ENCODE measurements around the gene SSTR5. TPM values are rescaled to one million over a fixed set of nuclear protein-coding genes. Genes with fewer than 3 reads are reported as not detected.

The SSTR5 gene
- total RNA-seq, 2 experiments from 2014 or later: not detected

DNA sequence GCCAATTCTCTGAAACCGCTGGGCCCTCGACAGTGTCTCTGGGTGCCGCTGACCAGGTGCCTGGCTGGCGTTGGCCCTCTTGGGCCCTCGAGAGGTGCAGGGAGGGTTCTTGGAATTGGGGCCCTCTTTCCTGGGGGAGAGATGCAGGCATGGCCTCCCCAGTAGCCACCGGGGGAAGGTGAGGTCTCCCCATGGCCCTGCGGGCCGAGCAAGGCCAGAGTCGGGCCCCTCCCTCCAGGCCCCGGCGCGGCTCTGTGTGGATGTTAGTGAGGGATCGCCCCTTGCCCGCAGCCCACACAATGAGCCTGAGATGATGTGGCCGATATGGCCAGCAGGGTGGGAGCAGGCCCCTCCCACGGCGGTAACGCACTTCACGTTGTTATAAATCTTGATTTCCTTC, 46.6 kb downstream of the SSTR5 start:
- ChIA-PET CTCF (no interaction called here), POLR2A (no interaction called here)
- H3K4me3 Mint-ChIP-seq: no peak overlapping the region
- no peaks in the 10 kb centered on the region for H3K4me1 Mint-ChIP-seq
- H3K9me3 Mint-ChIP-seq (ENCODE audit: low read depth): no peaks in the 10 kb centered on the region
- no peaks in the 10 kb centered on the region for H3K27me3 Mint-ChIP-seq
- intact Hi-C loops (cut with DNase I, micrococcal nuclease): no loop called here
- ATAC-seq (no peak), DNase-seq (no peak)
- H3K27ac Mint-ChIP-seq: no peak overlapping the region
- H3K36me3 Mint-ChIP-seq (ENCODE audit: low read depth): no peaks in the 10 kb centered on the region

DNA sequence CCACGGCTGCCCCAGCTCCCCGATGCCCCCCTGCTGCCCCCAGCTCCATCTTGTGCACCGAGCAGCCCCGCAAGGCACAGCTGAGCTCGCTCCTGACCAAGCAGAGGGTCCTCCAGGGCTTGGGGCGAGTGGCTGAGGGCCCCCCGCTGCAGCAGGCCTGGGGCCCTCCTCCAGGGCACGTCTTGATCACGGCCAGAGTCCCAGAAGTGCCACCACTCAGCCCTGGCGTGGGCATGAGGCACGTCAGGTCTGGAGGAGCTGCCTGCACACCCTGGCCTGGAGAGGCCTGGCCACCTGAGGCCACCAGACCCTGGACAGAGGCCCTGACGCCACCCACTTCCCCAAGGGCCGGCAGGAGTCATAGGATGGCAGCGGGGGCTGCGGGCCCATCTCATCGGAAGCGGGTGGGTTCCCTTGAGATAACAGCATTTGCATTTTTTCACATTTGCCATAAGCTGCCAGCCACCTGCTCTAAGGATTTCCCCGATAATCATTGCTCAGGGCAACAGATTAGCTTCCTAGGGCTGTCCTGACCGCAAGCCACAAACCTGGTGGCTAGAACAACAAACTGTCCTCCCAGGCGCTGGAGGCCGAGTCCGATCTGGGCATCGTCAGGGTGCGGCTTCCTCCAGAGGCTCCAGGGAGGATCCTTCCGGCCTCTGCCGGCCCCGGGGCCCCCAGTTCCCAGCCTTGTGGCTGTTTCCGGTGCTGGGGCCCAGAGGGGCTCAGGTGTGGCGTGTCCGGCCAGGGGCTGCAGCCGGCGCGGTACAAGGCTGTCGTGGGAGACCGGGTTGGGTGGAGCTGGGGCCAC, 47.4 kb downstream of the SSTR5 start:
- no peaks in the 10 kb centered on the region for H3K4me1 Mint-ChIP-seq
- ChIA-PET POLR2A (no interaction called here), CTCF (no interaction called here)
- intact Hi-C loops (cut with DNase I, micrococcal nuclease): no loop called here
- H3K27me3 Mint-ChIP-seq: no peaks in the 10 kb centered on the region
- DNase-seq (no peak), ATAC-seq (no peak)
- H3K4me3 Mint-ChIP-seq: no peak overlapping the region
- no peaks in the 10 kb centered on the region for H3K36me3 Mint-ChIP-seq (ENCODE audit: low read depth)
- no peak overlapping the region for H3K27ac Mint-ChIP-seq
- no peaks in the 10 kb centered on the region for H3K9me3 Mint-ChIP-seq (ENCODE audit: low read depth)

DNA sequence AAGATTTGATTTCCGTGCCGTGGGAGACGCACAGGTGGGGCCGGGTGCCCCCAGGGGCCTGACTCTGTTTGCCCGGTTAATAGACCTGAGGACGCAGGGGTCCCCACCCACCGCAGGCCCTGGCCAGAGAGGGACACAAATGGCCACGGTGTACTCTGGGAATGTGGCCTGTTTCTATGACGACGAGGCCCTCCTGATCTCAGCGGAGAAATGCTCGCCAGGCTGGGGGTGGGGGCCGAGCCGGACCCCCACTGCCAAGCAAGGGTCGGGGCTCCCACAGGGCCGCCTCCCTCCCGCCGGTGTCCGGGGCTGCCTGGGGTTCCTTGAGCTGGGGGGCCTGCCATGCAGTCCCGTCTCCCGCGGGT, 48.0 kb downstream of the SSTR5 start:
- no peak for ATAC-seq
- ChIA-PET POLR2A (no interaction called here), CTCF (no interaction called here)
- no peaks in the 10 kb centered on the region for H3K36me3 Mint-ChIP-seq (ENCODE audit: low read depth)
- no peaks in the 10 kb centered on the region for H3K9me3 Mint-ChIP-seq (ENCODE audit: low read depth)
- H3K4me1 Mint-ChIP-seq: no peaks in the 10 kb centered on the region
- no peak overlapping the region for H3K27ac Mint-ChIP-seq
- intact Hi-C loops (cut with DNase I, micrococcal nuclease): no loop called here
- H3K4me3 Mint-ChIP-seq: no peak overlapping the region
- no peak for DNase-seq
- H3K27me3 Mint-ChIP-seq: no peaks in the 10 kb centered on the region

DNA sequence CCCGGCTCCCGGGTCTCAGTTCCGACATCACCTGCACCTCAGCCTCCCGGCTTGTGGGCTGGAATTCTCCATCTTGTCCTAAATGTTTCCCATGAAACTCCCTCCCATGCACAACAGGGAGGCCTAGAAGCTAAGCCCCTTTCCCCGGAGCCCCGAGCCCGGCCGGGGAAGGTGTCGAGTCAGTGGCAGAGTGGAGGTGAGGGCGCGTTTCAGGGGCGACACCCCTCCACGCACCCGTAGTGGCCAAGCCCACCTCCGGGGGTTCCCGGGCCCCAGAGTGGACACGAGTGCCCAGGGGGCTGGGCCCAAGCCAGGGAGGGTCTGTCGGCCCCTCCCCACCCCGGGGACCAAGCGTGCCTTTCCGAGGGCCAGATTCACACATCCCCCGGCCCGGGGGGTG, 48.5 kb downstream of the SSTR5 start:
- POLR2A ChIA-PET: no interaction called here
- Mint-ChIP-seq H3K27me3 (no peaks in the 10 kb centered on the region), H3K4me1 (no peaks in the 10 kb centered on the region), H3K27ac (no peak overlapping the region), H3K9me3 (ENCODE audit: low read depth) (no peaks in the 10 kb centered on the region), H3K4me3 (no peak overlapping the region), H3K36me3 (ENCODE audit: low read depth) (no peaks in the 10 kb centered on the region)
- CTCF ChIA-PET: no interaction called here
- no peak for DNase-seq
- no peak for ATAC-seq
- intact Hi-C loops (cut with DNase I, micrococcal nuclease): no loop called here

DNA sequence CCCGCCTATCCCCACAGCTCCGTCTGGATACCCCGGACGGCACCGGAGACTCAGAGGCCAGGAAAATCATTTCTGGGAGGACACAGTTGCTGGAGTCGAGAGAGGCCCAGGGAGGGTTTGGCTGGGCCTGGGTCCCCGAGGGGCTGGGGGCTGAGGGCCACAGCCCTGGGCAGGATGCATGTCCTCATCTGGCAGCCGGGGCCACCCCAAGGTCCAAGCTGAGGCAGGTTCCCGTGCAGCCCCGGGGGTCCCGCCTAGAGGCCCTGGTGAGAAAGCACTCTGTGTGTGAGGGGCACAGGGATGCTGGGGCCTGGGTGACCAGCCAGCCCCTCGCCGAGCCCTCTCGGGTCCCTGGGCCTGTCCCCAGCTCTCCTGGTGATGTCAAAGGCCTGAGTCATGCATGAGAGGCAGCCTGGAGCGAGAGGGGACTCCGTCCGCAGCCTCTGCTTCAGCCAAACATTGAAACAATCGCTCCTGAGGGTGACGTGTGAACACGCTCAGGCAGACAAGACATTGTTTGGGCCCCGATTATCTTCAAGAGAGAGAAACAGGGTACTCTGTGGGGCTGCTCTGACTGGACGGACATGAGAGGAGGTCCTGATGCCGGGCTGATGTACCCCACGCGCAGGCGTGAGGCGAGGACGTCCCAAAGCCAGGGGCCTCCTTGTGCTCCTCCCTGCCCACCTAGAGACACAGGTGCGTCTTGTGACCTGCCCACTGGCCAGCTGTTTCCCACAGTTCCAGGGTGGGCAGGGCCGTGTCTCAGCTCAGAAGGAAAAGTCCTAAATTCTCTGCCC, 49.3 kb downstream of the SSTR5 start:
- H3K9me3 Mint-ChIP-seq (ENCODE audit: low read depth): no peaks in the 10 kb centered on the region
- POLR2A ChIA-PET: no interaction called here

DNA sequence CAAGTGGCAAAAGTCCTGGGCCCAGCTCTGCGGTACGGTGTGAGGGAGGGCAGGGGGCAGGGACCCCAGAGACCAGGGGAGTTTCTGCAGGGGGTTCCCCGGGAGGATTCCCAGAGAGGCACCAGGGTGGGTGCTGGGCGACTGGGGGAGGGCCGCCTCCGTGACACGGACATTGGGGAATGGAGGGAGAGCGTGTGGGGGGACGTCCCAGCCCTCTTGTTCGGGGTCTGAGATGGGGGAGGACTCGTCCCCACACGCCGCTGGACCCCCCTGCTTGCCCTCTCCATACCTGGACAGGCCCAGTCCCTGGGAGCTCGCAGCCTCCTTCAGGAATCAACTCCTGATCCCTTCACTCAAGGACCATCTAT, 49.8 kb downstream of the SSTR5 start:
- intact Hi-C loops (cut with DNase I, micrococcal nuclease): no loop called here
- H3K9me3 Mint-ChIP-seq (ENCODE audit: low read depth): no peaks in the 10 kb centered on the region
- ChIA-PET POLR2A (interaction anchor here (0.5 kb wide), 1 partner anchor 21 kb away, joined by 4 read pairs; no protein-coding TSS in a partner anchor), CTCF (no interaction called here)
- no peaks in the 10 kb centered on the region for H3K27me3 Mint-ChIP-seq
- ATAC-seq (no peak), DNase-seq (no peak)
- no peaks in the 10 kb centered on the region for H3K4me1 Mint-ChIP-seq
- no peaks in the 10 kb centered on the region for H3K36me3 Mint-ChIP-seq (ENCODE audit: low read depth)
- no peak overlapping the region for H3K4me3 Mint-ChIP-seq
- no peak overlapping the region for H3K27ac Mint-ChIP-seq

More for the DNA sequence above, 49.3 kb downstream of the SSTR5 start:
- Mint-ChIP-seq H3K4me3 (no peak overlapping the region), H3K4me1 (no peaks in the 10 kb centered on the region), H3K27me3 (no peaks in the 10 kb centered on the region), H3K36me3 (ENCODE audit: low read depth) (no peaks in the 10 kb centered on the region), H3K27ac (no peak overlapping the region)
- DNase-seq (no peak), ATAC-seq (no peak)
- CTCF ChIA-PET: no interaction called here
- intact Hi-C loops (cut with DNase I, micrococcal nuclease): no loop called here

DNA sequence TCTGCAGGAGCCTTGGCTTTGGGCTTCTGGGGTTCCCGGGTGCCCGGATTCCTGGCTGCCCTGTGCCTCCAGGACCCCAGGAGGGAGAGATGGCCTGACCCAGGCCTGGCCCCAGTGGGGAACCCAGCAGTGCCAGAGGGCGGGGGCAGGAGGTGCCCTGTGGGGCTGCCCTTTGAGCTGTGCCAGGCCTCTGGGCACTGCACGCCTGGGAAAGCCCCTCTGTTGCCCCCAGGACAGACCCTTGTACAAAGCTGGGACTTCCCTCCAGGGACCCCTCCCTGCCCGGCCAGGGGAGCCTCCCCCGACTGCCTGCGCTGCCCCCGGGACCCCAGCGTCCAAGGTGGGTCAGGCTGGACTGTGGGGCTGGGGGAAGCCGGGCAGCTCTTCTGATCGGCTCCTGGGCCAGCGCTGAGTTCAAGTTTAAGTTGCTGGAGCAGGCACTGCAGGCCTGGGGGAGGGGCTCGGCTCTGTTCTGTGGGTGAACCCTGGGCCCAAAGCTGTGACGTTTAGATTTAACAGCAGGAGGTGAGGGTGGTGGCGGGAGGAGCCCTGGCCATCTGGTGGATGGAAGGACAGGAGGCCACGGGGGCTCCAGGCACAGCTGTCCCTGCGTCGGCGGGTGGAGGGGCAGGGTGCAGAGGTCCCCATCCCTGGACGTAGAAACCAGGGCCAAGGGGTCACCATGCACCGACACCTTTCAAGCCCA, 51.1 kb downstream of the SSTR5 start:
- ChIA-PET POLR2A (interaction anchor here (0.7 kb wide), 1 partner anchor 409 kb away, joined by 3 read pairs; no protein-coding TSS in a partner anchor), CTCF (no interaction called here)
- Mint-ChIP-seq H3K27me3 (no peaks in the 10 kb centered on the region), H3K27ac (no peak overlapping the region), H3K4me3 (no peak overlapping the region), H3K4me1 (no peaks in the 10 kb centered on the region), H3K36me3 (ENCODE audit: low read depth) (no peaks in the 10 kb centered on the region), H3K9me3 (ENCODE audit: low read depth) (no peaks in the 10 kb centered on the region)
- ATAC-seq (no peak), DNase-seq (no peak)
- intact Hi-C loops (cut with DNase I, micrococcal nuclease): no loop called here

DNA sequence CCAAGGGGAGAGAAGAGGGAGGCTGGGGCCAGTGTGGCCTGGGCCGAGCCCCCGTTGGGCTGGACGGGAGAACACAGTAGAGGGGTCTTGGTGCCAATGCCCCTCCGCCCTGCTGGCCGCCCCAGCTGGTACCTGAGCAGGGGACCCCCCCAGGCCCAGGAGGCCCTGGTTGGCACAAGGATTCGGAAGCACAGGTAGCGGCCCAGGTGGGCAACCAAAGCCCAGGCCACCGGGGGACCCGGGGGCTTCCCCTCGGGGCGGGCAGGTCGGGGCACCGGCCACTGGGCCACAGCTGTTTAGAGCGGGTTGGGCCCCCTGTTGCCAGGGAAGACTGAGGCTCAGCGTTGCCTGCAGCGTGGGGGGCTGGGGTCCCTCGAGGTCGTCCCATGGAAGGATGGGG, 51.7 kb downstream of the SSTR5 start:
- no peak for ATAC-seq
- Mint-ChIP-seq H3K9me3 (ENCODE audit: low read depth) (no peaks in the 10 kb centered on the region), H3K36me3 (ENCODE audit: low read depth) (no peaks in the 10 kb centered on the region), H3K27me3 (no peaks in the 10 kb centered on the region), H3K27ac (no peak overlapping the region), H3K4me3 (no peak overlapping the region), H3K4me1 (no peaks in the 10 kb centered on the region)
- ChIA-PET POLR2A (no interaction called here), CTCF (no interaction called here)
- DNase-seq: no peak
- intact Hi-C loops (cut with DNase I, micrococcal nuclease): no loop called here

DNA sequence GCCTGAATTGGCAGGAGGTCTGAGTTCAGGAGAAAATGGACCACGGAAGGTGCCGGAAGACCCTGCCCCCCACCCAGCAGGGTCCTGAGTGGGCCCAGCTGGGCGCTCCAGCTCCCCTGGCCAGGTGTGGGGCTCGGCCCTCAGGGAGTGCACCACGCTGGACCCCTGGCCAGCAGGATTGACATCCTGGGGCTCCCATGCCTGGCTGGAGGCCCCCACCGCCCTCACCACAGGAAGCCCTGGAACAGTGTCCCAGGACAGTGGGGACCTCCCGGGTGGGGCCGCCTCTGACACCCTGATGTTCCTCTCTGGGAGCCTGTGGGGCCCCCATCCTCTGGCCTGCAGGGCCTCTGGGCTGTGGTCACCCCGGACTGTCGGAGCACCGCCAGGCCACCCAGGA, 52.2 kb downstream of the SSTR5 start:
- POLR2A ChIA-PET: no interaction called here
- no peak overlapping the region for H3K4me3 Mint-ChIP-seq
- no peaks in the 10 kb centered on the region for H3K36me3 Mint-ChIP-seq (ENCODE audit: low read depth)
- no peak for DNase-seq
- no peak overlapping the region for H3K27ac Mint-ChIP-seq
- H3K9me3 Mint-ChIP-seq (ENCODE audit: low read depth): no peaks in the 10 kb centered on the region
- H3K27me3 Mint-ChIP-seq: no peaks in the 10 kb centered on the region
- CTCF ChIA-PET: no interaction called here
- no peaks in the 10 kb centered on the region for H3K4me1 Mint-ChIP-seq
- intact Hi-C loops (cut with DNase I, micrococcal nuclease): no loop called here
- no peak for ATAC-seq

DNA sequence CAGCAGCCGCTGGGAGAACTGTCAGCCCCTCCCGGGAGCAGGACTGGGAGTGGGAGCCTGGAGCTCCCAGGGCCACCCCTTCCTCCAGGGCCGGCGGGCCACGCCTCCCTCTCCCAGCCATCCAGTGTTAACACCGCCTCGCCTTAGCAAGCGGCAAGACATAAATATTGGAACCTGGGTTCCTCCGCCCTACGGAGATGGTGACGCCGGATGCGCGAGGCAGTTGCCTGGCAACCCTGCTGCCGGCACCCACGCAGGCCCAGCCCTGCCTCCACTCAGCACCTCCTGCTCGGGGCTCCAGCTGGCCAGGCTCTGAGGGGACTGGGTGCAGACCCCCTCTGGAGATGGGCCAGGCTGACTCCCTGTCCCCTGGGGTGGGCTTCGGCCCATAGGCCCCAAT, 52.9 kb downstream of the SSTR5 start:
- ATAC-seq: peak; percentile 79
- peak; percentile 66 for DNase-seq
- Mint-ChIP-seq H3K36me3 (ENCODE audit: low read depth) (no peaks in the 10 kb centered on the region), H3K4me3 (no peak overlapping the region), H3K9me3 (ENCODE audit: low read depth) (no peaks in the 10 kb centered on the region), H3K27me3 (no peaks in the 10 kb centered on the region), H3K4me1 (no peaks in the 10 kb centered on the region), H3K27ac (no peak overlapping the region)
- intact Hi-C loops (cut with DNase I, micrococcal nuclease): no loop called here
- POLR2A ChIA-PET: no interaction called here
- CTCF ChIA-PET: interaction anchor here (0.6 kb wide), 1 partner anchor 713 kb away, joined by 3 read pairs; no protein-coding TSS in a partner anchor

DNA sequence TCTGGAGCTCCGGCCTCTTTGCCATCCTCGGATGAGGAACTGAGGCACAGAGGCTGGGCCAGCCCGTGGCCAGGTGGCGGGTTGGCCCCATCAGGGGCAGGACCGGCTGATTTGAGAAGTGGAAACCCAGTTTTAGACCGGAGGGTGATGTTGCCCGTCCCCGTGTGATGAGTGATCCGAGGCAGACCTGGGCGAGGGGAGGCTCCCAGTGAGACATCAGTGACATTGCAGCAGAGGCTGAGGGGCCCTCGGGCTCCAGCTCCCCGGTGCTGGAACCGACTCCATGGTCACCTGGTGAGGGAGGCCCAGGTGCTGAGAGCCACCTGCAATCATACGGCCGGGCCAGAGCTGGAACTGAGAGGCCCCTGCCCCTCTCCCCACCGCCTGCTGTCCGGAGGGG, 53.5 kb downstream of the SSTR5 start:
- no peaks in the 10 kb centered on the region for H3K36me3 Mint-ChIP-seq (ENCODE audit: low read depth)
- no peaks in the 10 kb centered on the region for H3K4me1 Mint-ChIP-seq
- H3K9me3 Mint-ChIP-seq (ENCODE audit: low read depth): no peaks in the 10 kb centered on the region
- no peak overlapping the region for H3K27ac Mint-ChIP-seq
- ChIA-PET CTCF (no interaction called here), POLR2A (no interaction called here)
- no peaks in the 10 kb centered on the region for H3K27me3 Mint-ChIP-seq
- no peak overlapping the region for H3K4me3 Mint-ChIP-seq
- no peak for ATAC-seq
- intact Hi-C loops (cut with DNase I, micrococcal nuclease): no loop called here
- DNase-seq: no peak

DNA sequence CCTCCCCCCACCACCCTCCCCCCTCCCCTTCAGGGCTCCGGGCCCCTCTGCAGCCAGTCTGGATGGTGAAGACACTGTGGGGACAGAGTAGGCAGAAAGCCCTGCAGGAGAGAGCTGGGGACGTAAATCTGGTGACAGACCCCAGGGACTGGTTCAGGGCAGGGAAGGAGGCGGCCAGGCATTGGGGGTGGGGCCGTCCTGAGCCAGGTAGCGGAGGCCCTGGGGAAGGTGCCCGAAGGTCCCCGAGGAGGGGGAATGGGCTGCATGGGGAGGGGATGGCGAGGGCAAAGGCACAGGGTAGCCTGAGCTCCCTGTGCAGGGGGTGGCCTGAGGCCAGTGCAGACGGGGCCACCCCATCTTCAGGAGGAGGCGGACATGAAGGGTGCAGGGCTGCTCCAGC, 54.0 kb downstream of the SSTR5 start:
- no peaks in the 10 kb centered on the region for H3K27me3 Mint-ChIP-seq
- H3K9me3 Mint-ChIP-seq (ENCODE audit: low read depth): no peaks in the 10 kb centered on the region
- H3K27ac Mint-ChIP-seq: no peak overlapping the region
- ChIA-PET CTCF (no interaction called here), POLR2A (no interaction called here)
- no peak for DNase-seq
- no peak overlapping the region for H3K4me3 Mint-ChIP-seq
- intact Hi-C loops (cut with DNase I, micrococcal nuclease): no loop called here
- no peaks in the 10 kb centered on the region for H3K4me1 Mint-ChIP-seq
- H3K36me3 Mint-ChIP-seq (ENCODE audit: low read depth): no peaks in the 10 kb centered on the region
- ATAC-seq: no peak

Measured in activated CD4-positive, alpha-beta T cell treated with anti-CD3 and anti-CD28 coated beads for 36 hours (primary cell).